Sigmoid colon (tissue), 4 donors: Measurements from ENCODE around the gene ENO3.

ENCODE experiments used
- CTCF ChIP-seq, 4 experiments: fragments of 450-650 bp in 3 of 4; fragments of 200-600 bp in 1 of 4; IDR thresholded peaks; one replicate each; pipeline ENCODE4 v1.5.1; 2016 to 2019; ENCODE audit warnings: antibody characterized with exemption in 4 of 4, mild to moderate bottlenecking in 3 of 4, moderate library complexity in 2 of 4
- EP300 ChIP-seq, 4 donors: sonication (generic); formaldehyde crosslinking; IDR thresholded peaks; one replicate each; pipeline ENCODE4 v1.6.1; 2017; ENCODE audit warnings: antibody characterized with exemption in 4 of 4
- POLR2AphosphoS5 ChIP-seq, 4 donors: sonication (generic); formaldehyde crosslinking; IDR thresholded peaks; one replicate each; pipeline ENCODE4 v1.6.1; 2017; ENCODE audit warnings: antibody characterized with exemption in 4 of 4

- TF ChIP-seq POLR2AphosphoS5 (IDR thresholded peaks at IDR 0.05) (peak in 1 of 4 donors; percentile 34), CTCF (IDR thresholded peaks at IDR 0.05) (no peak), EP300 (IDR thresholded peaks at IDR 0.05) (no peak)
These were observed 6.8 kb upstream of the ENO3 start for GRCh38 chr17:4944163-4944553.
